HG03108 (cell line): Measurements from ENCODE around the gene SLC39A8.

Experiments used
- ATAC-seq: cut with Tn5 transposase; IDR thresholded peaks from one replicate; pipeline ENCODE4 v1.9.1; 2021; ENCODE audit warnings: moderate library complexity; ENCODE audit not compliant: unreplicated experiment

SLC39A8 gene

GRCh38 chr4:102341201-102341600 is 4.1 kb downstream of the SLC39A8 start:
- ATAC-seq, result no peak

GRCh38 chr4:102339018-102339417 is 6.3 kb downstream of the SLC39A8 start:
- ATAC-seq, result no peak

- ATAC-seq, result no peak
Measured at GRCh38 chr4:102338405-102338804, 6.9 kb downstream of the SLC39A8 start.

GRCh38 chr4:102335616-102336015 is 9.7 kb downstream of the SLC39A8 start:
- ATAC-seq, result no peak

GRCh38 chr4:102334624-102335023 is 10.7 kb downstream of the SLC39A8 start:
- no peak for ATAC-seq

- no peak for ATAC-seq
Measured at GRCh38 chr4:102333787-102334186, 11.5 kb downstream of the SLC39A8 start.

- no peak for ATAC-seq
Measured at GRCh38 chr4:102328045-102328444, 17.2 kb downstream of the SLC39A8 start.

- no peak for ATAC-seq
Measured at GRCh38 chr4:102326951-102327350, 18.3 kb downstream of the SLC39A8 start.

- ATAC-seq, result no peak
Measured at GRCh38 chr4:102324730-102325129, 20.6 kb downstream of the SLC39A8 start.

GRCh38 chr4:102322736-102323135 is 22.5 kb downstream of the SLC39A8 start:
- ATAC-seq, result no peak

GRCh38 chr4:102321260-102321995 is 23.9 kb downstream of the SLC39A8 start:
- ATAC-seq, result peak; percentile 92

- ATAC-seq, result no peak
Measured at GRCh38 chr4:102319594-102319993, 25.7 kb downstream of the SLC39A8 start.

GRCh38 chr4:102318526-102318925 is 26.8 kb downstream of the SLC39A8 start:
- ATAC-seq, result no peak

GRCh38 chr4:102318105-102318504 is 27.2 kb downstream of the SLC39A8 start:
- no peak for ATAC-seq

GRCh38 chr4:102317459-102317858 is 27.8 kb downstream of the SLC39A8 start:
- no peak for ATAC-seq

- no peak for ATAC-seq
Measured at GRCh38 chr4:102316585-102316984, 28.7 kb downstream of the SLC39A8 start.

GRCh38 chr4:102315532-102315931 is 29.8 kb downstream of the SLC39A8 start:
- no peak for ATAC-seq

- no peak for ATAC-seq
Measured at GRCh38 chr4:102312417-102312816, 32.9 kb downstream of the SLC39A8 start.

GRCh38 chr4:102311912-102312311 is 33.4 kb downstream of the SLC39A8 start:
- ATAC-seq, result no peak

GRCh38 chr4:102311407-102311806 is 33.9 kb downstream of the SLC39A8 start:
- no peak for ATAC-seq

- ATAC-seq, result no peak
Measured at GRCh38 chr4:102308032-102308799, 37.1 kb downstream of the SLC39A8 start.

- ATAC-seq, result no peak
Measured at GRCh38 chr4:102305666-102306065, 39.6 kb downstream of the SLC39A8 start.
